Activated naive CD4-positive, alpha-beta T cell treated with anti-CD3 and anti-CD28 coated beads, Interleukin-2, amount 50 U/mL, for 72 hours (primary cell): ENCODE results near the gene TMEM150A. TPM values are rescaled to one million over a fixed set of nuclear protein-coding genes. Genes with fewer than 3 reads are reported as not detected.
"Not testable (repeated sequence)": the region's sequence is repeated elsewhere in the genome, so short reads cannot be mapped to it uniquely, and the experiment has no call there.

Experiments used
- ATAC-seq, 2 donors: fragments of 150-1000 bp; cut with Tn5 transposase; 2 replicates each; pipeline ENCODE4 v1.10.0; 2021; ENCODE audit warnings: mild to moderate bottlenecking in 2 of 2, moderate library complexity in 2 of 2
- DNase-seq, 2 donors: peaks; one replicate each; pipeline ENCODE4 v3.0.0; 2021 to 2022; ENCODE audit warnings: low spot score in 2 of 2
- H3K27ac Mint-ChIP-seq, 2 donors: one replicate each; pipeline ENCODE4 v1.8.0; 2022; ENCODE audit warnings: mild to moderate bottlenecking in 2 of 2, mixed read lengths in 2 of 2
- H3K36me3 Mint-ChIP-seq, 2 donors: one replicate each; pipeline ENCODE4 v1.8.0; 2022; ENCODE audit warnings: mixed read lengths in 2 of 2
- H3K9me3 Mint-ChIP-seq, 2 donors: one replicate each; pipeline ENCODE4 v1.8.0; 2022; ENCODE audit warnings: mixed read lengths in 2 of 2
- total RNA-seq, 2 donors: library from RNA; stranded (reverse); gene quantifications; one replicate each; pipeline ENCODE4 v1.2.3, GENCODE V29; 2022

TMEM150A gene
- total RNA-seq, 2 donors from 2014 or later: 0.91 to 3.1 TPM

- ATAC-seq (no peak), DNase-seq (no peak)
- Mint-ChIP-seq H3K36me3 (peaks cover 16 to 24% of the 10 kb centered on the region in 2 donors), H3K9me3 (no peaks in the 10 kb centered on the region), H3K27ac (no peak overlapping the region)
Observed at GRCh38 chr2:85619617-85620016, 17.1 kb upstream of the TMEM150A start.

DNA sequence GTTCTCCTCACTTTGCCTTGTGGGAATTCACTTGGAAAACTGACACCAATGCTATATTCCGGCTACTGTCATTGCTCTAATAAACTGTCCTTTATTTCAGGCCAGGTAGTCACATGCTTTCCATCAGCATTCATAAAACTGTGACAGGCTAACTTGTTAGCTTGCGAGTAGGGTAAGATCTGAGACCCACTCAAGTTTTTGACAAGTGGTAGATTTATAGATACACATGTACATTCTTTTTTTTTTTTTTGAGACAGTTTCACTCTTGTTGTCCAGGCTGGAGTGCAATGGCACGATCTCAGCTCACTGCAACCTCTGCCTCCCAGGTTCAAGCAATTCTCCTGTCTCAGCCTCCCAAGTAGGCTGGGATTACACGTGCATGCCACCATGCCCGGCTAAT lies 15.2 kb upstream of the TMEM150A start:
- H3K9me3 Mint-ChIP-seq, DNase-seq, ATAC-seq: not testable (repeated sequence)
- Mint-ChIP-seq H3K36me3 (peaks cover 11 to 12% of the 10 kb centered on the region in 2 donors), H3K27ac (peak overlapping the region; percentile 15 to 93)

- peaks cover 17 to 18% of the 10 kb centered on the region in 2 donors for H3K36me3 Mint-ChIP-seq
- ATAC-seq (no peak), DNase-seq (no peak)
- peak overlapping the region in 1 of 2 donors; percentile 93 for H3K27ac Mint-ChIP-seq
- H3K9me3 Mint-ChIP-seq: no peaks in the 10 kb centered on the region
Observed at GRCh38 chr2:85615413-85615728, 12.9 kb upstream of the TMEM150A start.

DNA sequence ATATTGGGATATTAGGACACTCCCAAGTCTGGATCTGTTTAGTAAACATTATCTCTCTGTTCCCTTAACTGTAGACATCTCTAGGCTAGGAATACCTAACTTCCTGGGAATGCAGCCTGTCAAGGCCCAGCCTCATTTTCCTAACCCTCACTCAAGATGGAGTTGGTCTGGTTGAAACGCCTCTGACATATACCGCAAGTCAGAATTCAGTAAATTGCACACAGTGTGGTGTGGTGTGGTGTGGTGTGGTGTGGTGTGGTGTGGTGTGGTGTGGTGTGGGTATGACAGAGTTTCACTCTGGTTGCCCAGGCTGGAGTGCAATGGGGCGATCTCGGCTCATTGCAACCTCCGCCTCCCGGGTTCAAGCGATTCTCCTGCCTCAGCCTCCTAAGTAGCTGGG lies 12.3 kb upstream of the TMEM150A start:
- not testable (repeated sequence) for H3K9me3 Mint-ChIP-seq, DNase-seq, ATAC-seq, H3K27ac Mint-ChIP-seq
- peaks cover 17 to 18% of the 10 kb centered on the region in 2 donors for H3K36me3 Mint-ChIP-seq

DNA sequence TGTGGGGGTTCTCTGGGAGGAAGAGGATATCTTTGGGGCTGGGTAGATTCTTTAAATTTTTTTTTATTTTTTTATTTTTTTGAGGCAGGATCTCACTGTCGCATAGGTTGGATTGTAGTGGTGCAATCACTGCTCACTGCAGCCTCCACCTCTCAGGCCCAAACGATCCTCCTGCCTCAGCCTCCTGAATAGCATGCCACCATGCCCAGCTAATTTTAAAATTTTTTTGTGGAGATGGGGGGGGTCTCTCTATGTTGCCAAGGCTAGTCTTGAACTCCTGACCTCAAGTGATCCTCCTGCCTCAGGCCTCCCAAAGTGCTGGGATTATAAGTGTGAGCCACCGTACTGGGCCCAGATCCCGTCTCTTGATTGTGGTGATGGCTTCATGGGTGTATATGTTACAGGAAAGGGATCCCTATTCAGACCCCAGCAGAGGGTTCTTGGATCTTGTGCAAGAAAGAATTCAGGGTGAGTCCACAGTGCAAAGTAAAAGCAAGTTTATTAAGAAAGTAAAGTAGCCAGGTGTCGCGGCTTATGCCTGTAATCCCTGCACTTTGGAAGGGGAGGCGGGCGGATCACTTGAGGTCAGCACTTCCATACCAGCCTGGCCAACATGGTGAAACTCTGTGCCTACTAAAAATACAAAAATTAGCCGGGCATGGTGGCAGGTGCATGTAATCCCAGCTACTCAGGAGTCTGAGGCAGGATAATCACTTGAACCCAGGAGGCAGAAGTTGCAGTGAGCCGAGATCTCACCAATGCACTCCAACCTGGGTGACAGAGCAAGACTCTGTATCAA lies 11.4 kb upstream of the TMEM150A start:
- peaks cover 14 to 17% of the 10 kb centered on the region in 2 donors for H3K36me3 Mint-ChIP-seq
- no peak for ATAC-seq
- no peaks in the 10 kb centered on the region for H3K9me3 Mint-ChIP-seq
- peak overlapping the region in 1 of 2 donors; percentile 91 for H3K27ac Mint-ChIP-seq
- DNase-seq: no peak

- peak; percentile 78 to 80 for ATAC-seq
- H3K36me3 Mint-ChIP-seq: peaks cover 17% of the 10 kb centered on the region in 2 donors
- no peaks in the 10 kb centered on the region for H3K9me3 Mint-ChIP-seq
Observed at GRCh38 chr2:85611705-85612587, 9.4 kb upstream of the TMEM150A start, which contains the start of gene C2orf68. Gene C2orf68 (minus strand): TSS chr2:85612066. CDS start chr2:85611984, 82 bp downstream.

DNA sequence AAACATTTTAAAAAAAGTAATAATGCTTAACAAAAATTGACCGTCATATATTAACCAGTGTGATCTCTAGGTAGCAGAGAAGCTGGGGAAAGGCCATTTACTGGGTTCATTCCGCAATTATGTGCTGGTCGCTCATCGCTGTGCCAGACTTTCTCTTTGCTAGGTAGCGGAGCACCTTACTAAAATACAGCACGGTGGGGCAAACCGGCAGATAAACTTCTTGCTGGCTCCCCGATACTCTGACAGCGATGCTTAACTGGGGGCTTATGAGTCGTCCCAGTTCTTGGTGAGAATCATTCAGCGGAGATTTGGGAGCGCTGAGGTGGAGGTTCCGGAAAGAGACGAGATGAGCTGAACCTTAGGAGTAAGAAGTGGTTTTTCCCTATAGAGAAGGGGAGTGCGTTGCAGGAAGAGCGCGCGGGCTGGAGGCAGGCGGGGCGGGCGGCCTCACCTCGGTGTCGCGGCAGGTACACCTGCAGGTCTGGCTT lies 8.8 kb upstream of the TMEM150A start:
- peak in 1 of 2 donors; percentile 8 for ATAC-seq
- no peak for DNase-seq
- Mint-ChIP-seq H3K36me3 (peaks cover 16% of the 10 kb centered on the region in 2 donors), H3K9me3 (no peaks in the 10 kb centered on the region), H3K27ac (peak overlapping the region; percentile 91 to 99)

More at GRCh38 chr2:85611705-85612587, 9.4 kb upstream of the TMEM150A start, which contains the start of gene C2orf68:
- peak within 1 kb of the TSS; percentile 91 to 99 for H3K27ac Mint-ChIP-seq
- peak; percentile 87 to 89 for DNase-seq

GRCh38 chr2:85607268-85608215 lies 5.0 kb upstream of the TMEM150A start:
- H3K36me3 Mint-ChIP-seq: peaks cover 11% of the 10 kb centered on the region in 2 donors
- no peak for ATAC-seq
- H3K27ac Mint-ChIP-seq: peak overlapping the region in 1 of 2 donors; percentile 30
- DNase-seq: no peak
- no peaks in the 10 kb centered on the region for H3K9me3 Mint-ChIP-seq

DNA sequence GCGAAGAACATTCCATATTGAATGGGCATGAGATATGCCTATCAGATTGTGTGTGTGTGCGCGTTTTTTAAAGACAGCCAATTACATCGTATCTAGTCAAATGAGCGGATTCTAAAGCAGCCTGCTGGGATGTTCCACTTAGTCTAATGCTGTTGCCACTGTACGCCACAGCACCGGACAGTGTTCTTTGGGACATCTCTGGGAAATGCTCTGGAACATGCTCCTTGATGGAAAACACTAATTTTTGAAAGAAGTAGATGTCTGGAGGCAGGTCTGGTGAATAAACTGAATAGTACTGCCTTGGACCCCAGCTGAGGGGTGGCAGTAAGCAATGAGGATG lies 3.6 kb upstream of the TMEM150A start:
- ATAC-seq (no peak), DNase-seq (no peak)
- H3K9me3 Mint-ChIP-seq: no peaks in the 10 kb centered on the region
- no peak overlapping the region for H3K27ac Mint-ChIP-seq
- peaks cover 6% of the 10 kb centered on the region in 2 donors for H3K36me3 Mint-ChIP-seq

GRCh38 chr2:85605406-85606115 lies 3.1 kb upstream of the TMEM150A start:
- Mint-ChIP-seq H3K36me3 (peaks cover 5% of the 10 kb centered on the region in 2 donors), H3K9me3 (no peaks in the 10 kb centered on the region), H3K27ac (no peak overlapping the region)
- DNase-seq (no peak), ATAC-seq (no peak)

DNA sequence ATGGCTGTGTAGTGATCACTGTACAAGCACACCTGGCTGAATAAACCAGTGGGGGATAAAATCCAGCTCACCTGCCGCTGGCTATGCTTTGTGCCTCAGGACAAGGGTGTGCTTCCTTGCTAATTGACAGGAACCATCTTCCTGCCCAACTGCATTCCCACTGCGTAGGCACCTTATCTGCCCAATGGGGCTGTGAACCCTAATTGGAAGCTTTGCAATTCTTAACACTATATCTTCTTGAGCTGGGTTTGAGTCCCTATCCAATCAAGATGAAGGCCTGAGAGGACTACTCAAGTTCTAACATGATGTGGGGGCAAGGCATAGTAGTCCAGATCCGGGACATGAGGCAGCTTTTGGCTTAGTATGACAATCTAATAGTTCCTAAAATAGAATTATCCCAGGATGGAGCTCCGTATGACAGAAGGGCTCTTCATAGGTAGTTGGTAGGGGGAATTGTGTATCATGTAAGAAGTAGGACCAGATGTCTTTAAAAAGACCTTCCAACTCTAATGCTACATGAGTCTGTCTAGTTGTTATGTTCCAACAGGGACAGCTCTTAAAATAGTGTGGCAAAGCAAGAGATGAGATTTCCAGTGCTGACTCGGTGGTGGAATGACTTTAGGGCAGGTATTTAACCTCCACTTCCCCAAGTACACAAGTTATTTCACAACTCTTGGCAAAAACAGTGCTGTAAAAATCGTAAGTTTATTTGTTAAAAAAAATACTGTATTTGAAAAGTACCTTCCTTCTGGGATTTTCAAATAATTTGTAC lies 2.3 kb upstream of the TMEM150A start:
- peaks cover 5% of the 10 kb centered on the region in 2 donors for H3K36me3 Mint-ChIP-seq
- H3K27ac Mint-ChIP-seq: no peak overlapping the region
- ATAC-seq (no peak), DNase-seq (no peak)
- no peaks in the 10 kb centered on the region for H3K9me3 Mint-ChIP-seq

GRCh38 chr2:85604133-85604444 lies 1.6 kb upstream of the TMEM150A start:
- ATAC-seq, H3K36me3 Mint-ChIP-seq, DNase-seq, H3K9me3 Mint-ChIP-seq, H3K27ac Mint-ChIP-seq: not testable (repeated sequence)

- Mint-ChIP-seq H3K27ac (peak overlapping the region; percentile 70 to 73), H3K36me3 (no peaks in the 10 kb centered on the region), H3K9me3 (no peaks in the 10 kb centered on the region)
- no peak for DNase-seq
- peak; percentile 34 for ATAC-seq
Observed at GRCh38 chr2:85601771-85602475, 575 bp downstream of the TMEM150A start.

GRCh38 chr2:85600951-85601770 lies 1.3 kb downstream of the TMEM150A start:
- DNase-seq (no peak), ATAC-seq (no peak)
- peak overlapping the region; percentile 70 to 73 for H3K27ac Mint-ChIP-seq
- H3K36me3 Mint-ChIP-seq: peaks cover under 1 to 1% of the 10 kb centered on the region in 2 donors
- no peaks in the 10 kb centered on the region for H3K9me3 Mint-ChIP-seq
